Measurements from ENCODE around the gene KCNQ2.

Gene KCNQ2

GRCh38 chr20:63478346-63479302 is 6.2 kb upstream of the KCNQ2 start:
- Histone ChIP-seq H3K36me3 (ENCODE audit: insufficient read depth, low read length) (no peaks in the 10 kb centered on the region), H3K27ac (no peak overlapping the region), H3K4me3 (no peak overlapping the region), H3K9ac (ENCODE audit: insufficient read length) (no peak overlapping the region), H3K9me3 (ENCODE audit: low read depth, low read length) (no peaks in the 10 kb centered on the region)
- DNase-seq (ENCODE audit: low read depth, low spot score), result no peak
- TF ChIP-seq FOXP2 (optimal IDR thresholded peaks at IDR 0.05; ENCODE audit: control extremely low read depth, extremely low read length, insufficient read depth) (no peak), POLR2AphosphoS5 (IDR thresholded peaks at IDR 0.05; ENCODE audit: borderline replicate concordance, low read depth, low read length) (no peak), EZH2 (IDR thresholded peaks at IDR 0.05) (no peak)

GRCh38 chr20:63477944-63478343 is 5.5 kb upstream of the KCNQ2 start:
- no peak overlapping the region for H3K27ac ChIP-seq
- no peak for TF ChIP-seq FOXP2 (optimal IDR thresholded peaks at IDR 0.05; ENCODE audit: control extremely low read depth, extremely low read length, insufficient read depth)
- no peak for TF ChIP-seq EZH2 (IDR thresholded peaks at IDR 0.05)
- no peak for TF ChIP-seq POLR2AphosphoS5 (IDR thresholded peaks at IDR 0.05; ENCODE audit: borderline replicate concordance, low read depth, low read length)
- H3K4me3 ChIP-seq, result no peak overlapping the region
- H3K9me3 ChIP-seq (ENCODE audit: low read depth, low read length), result no peaks in the 10 kb centered on the region
- DNase-seq (ENCODE audit: low read depth, low spot score), result no peak
- no peaks in the 10 kb centered on the region for H3K36me3 ChIP-seq (ENCODE audit: insufficient read depth, low read length)
- H3K9ac ChIP-seq (ENCODE audit: insufficient read length), result no peak overlapping the region

GRCh38 chr20:63477061-63477616 is 4.7 kb upstream of the KCNQ2 start:
- no peaks in the 10 kb centered on the region for H3K9me3 ChIP-seq (ENCODE audit: low read depth, low read length)
- H3K9ac ChIP-seq (ENCODE audit: insufficient read length), result no peak overlapping the region
- no peak overlapping the region for H3K4me3 ChIP-seq
- H3K36me3 ChIP-seq (ENCODE audit: insufficient read depth, low read length), result no peaks in the 10 kb centered on the region
- H3K27ac ChIP-seq, result no peak overlapping the region
- no peak for TF ChIP-seq EZH2 (IDR thresholded peaks at IDR 0.05)
- no peak for TF ChIP-seq FOXP2 (optimal IDR thresholded peaks at IDR 0.05; ENCODE audit: control extremely low read depth, extremely low read length, insufficient read depth)
- TF ChIP-seq POLR2AphosphoS5 (IDR thresholded peaks at IDR 0.05; ENCODE audit: borderline replicate concordance, low read depth, low read length), result no peak
- no peak for DNase-seq (ENCODE audit: low read depth, low spot score)

- Histone ChIP-seq H3K36me3 (ENCODE audit: insufficient read depth, low read length) (no peaks in the 10 kb centered on the region), H3K9ac (ENCODE audit: insufficient read length) (no peak overlapping the region), H3K9me3 (ENCODE audit: low read depth, low read length) (no peaks in the 10 kb centered on the region), H3K27ac (no peak overlapping the region), H3K4me3 (no peak overlapping the region)
- TF ChIP-seq POLR2AphosphoS5 (IDR thresholded peaks at IDR 0.05; ENCODE audit: borderline replicate concordance, low read depth, low read length) (no peak), EZH2 (IDR thresholded peaks at IDR 0.05) (no peak), FOXP2 (optimal IDR thresholded peaks at IDR 0.05; ENCODE audit: control extremely low read depth, extremely low read length, insufficient read depth) (no peak)
- DNase-seq (ENCODE audit: low read depth, low spot score), result no peak
These were observed 2.8 kb upstream of the KCNQ2 start for GRCh38 chr20:63475209-63475608.

GRCh38 chr20:63473555-63474449 is 1.3 kb upstream of the KCNQ2 start:
- Histone ChIP-seq H3K36me3 (ENCODE audit: insufficient read depth, low read length) (no peaks in the 10 kb centered on the region), H3K4me3 (no peak overlapping the region), H3K9me3 (ENCODE audit: low read depth, low read length) (no peaks in the 10 kb centered on the region), H3K27ac (no peak overlapping the region), H3K9ac (ENCODE audit: insufficient read length) (no peak overlapping the region)
- TF ChIP-seq POLR2AphosphoS5 (IDR thresholded peaks at IDR 0.05; ENCODE audit: borderline replicate concordance, low read depth, low read length), result no peak
- TF ChIP-seq EZH2 (IDR thresholded peaks at IDR 0.05), result no peak
- TF ChIP-seq FOXP2 (optimal IDR thresholded peaks at IDR 0.05; ENCODE audit: control extremely low read depth, extremely low read length, insufficient read depth), result no peak
- no peak for DNase-seq (ENCODE audit: low read depth, low spot score)

- no peak for TF ChIP-seq EZH2 (IDR thresholded peaks at IDR 0.05)
- TF ChIP-seq FOXP2 (optimal IDR thresholded peaks at IDR 0.05; ENCODE audit: control extremely low read depth, extremely low read length, insufficient read depth), result no peak
- TF ChIP-seq POLR2AphosphoS5 (IDR thresholded peaks at IDR 0.05; ENCODE audit: borderline replicate concordance, low read depth, low read length), result no peak
- Histone ChIP-seq H3K9me3 (ENCODE audit: low read depth, low read length) (no peaks in the 10 kb centered on the region), H3K36me3 (ENCODE audit: insufficient read depth, low read length) (no peaks in the 10 kb centered on the region), H3K9ac (ENCODE audit: insufficient read length) (no peak overlapping the region), H3K27ac (no peak overlapping the region), H3K4me3 (no peak overlapping the region)
- no peak for DNase-seq (ENCODE audit: low read depth, low spot score)
These were observed 471 bp upstream of the KCNQ2 start for GRCh38 chr20:63472862-63473390.

- no peak for TF ChIP-seq EZH2 (IDR thresholded peaks at IDR 0.05)
- no peak for TF ChIP-seq POLR2AphosphoS5 (IDR thresholded peaks at IDR 0.05; ENCODE audit: borderline replicate concordance, low read depth, low read length)
- TF ChIP-seq FOXP2 (optimal IDR thresholded peaks at IDR 0.05; ENCODE audit: control extremely low read depth, extremely low read length, insufficient read depth), result no peak
- H3K9ac ChIP-seq (ENCODE audit: insufficient read length), result no peak overlapping the region
- no peak overlapping the region for H3K4me3 ChIP-seq
These were observed 806 bp downstream of the KCNQ2 start for GRCh38 chr20:63471717-63471980.

More at GRCh38 chr20:63471717-63471980, 806 bp downstream of the KCNQ2 start:
- Histone ChIP-seq H3K27ac (no peak overlapping the region), H3K36me3 (ENCODE audit: insufficient read depth, low read length) (no peaks in the 10 kb centered on the region), H3K9me3 (ENCODE audit: low read depth, low read length) (no peaks in the 10 kb centered on the region)
- no peak for DNase-seq (ENCODE audit: low read depth, low spot score)
